Fibroblast of gingiva (primary cell): Measurements from ENCODE around the gene SPRED2.

ENCODE experiments used
- DNase-seq: peaks from one replicate; pipeline ENCODE4 v3.0.0-alpha.2; 2011; ENCODE audit warnings: low read depth

SPRED2 gene

GRCh38 chr2:65432227-65433190, at the start of gene SPRED2:
TSS of gene SPRED2 (minus strand) at chr2:65432599. CDS start at chr2:65431987, 612 bp downstream.
- peak; percentile 98 for DNase-seq

- DNase-seq, result no peak
These were observed 49.6 kb upstream of the SPRED2 start for GRCh38 chr2:65481961-65482360.

- no peak for DNase-seq
These were observed 47.1 kb upstream of the SPRED2 start for GRCh38 chr2:65479524-65479923.

- no peak for DNase-seq
These were observed 46.2 kb upstream of the SPRED2 start for GRCh38 chr2:65478498-65479135.

GRCh38 chr2:65477590-65477989, 45.2 kb upstream of the SPRED2 start:
- DNase-seq, result no peak

- no peak for DNase-seq
These were observed 44.4 kb upstream of the SPRED2 start for GRCh38 chr2:65476778-65477177.

- DNase-seq, result no peak
These were observed 42.6 kb upstream of the SPRED2 start for GRCh38 chr2:65475000-65475399.

GRCh38 chr2:65473045-65473444, 40.6 kb upstream of the SPRED2 start:
- no peak for DNase-seq

GRCh38 chr2:65471409-65471808, 39.0 kb upstream of the SPRED2 start:
- DNase-seq, result no peak

GRCh38 chr2:65466551-65466950, 34.2 kb upstream of the SPRED2 start:
- no peak for DNase-seq

- DNase-seq, result no peak
These were observed 33.5 kb upstream of the SPRED2 start for GRCh38 chr2:65465857-65466256.

GRCh38 chr2:65465124-65465523, 32.7 kb upstream of the SPRED2 start:
- DNase-seq, result no peak

GRCh38 chr2:65464604-65465003, 32.2 kb upstream of the SPRED2 start:
- peak; percentile 59 for DNase-seq

GRCh38 chr2:65458999-65459398, 26.6 kb upstream of the SPRED2 start:
- DNase-seq, result no peak

GRCh38 chr2:65456886-65457285, 24.5 kb upstream of the SPRED2 start:
- DNase-seq, result no peak

- DNase-seq, result peak; percentile 9
These were observed 23.7 kb upstream of the SPRED2 start for GRCh38 chr2:65456064-65456463.

- DNase-seq, result no peak
These were observed 21.5 kb upstream of the SPRED2 start for GRCh38 chr2:65453916-65454315.

- DNase-seq, result no peak
These were observed 19.9 kb upstream of the SPRED2 start for GRCh38 chr2:65452150-65452895.

GRCh38 chr2:65450810-65451209, 18.4 kb upstream of the SPRED2 start:
- DNase-seq, result no peak

GRCh38 chr2:65450393-65450792, 18.0 kb upstream of the SPRED2 start:
- DNase-seq, result no peak

GRCh38 chr2:65443509-65444186, 11.2 kb upstream of the SPRED2 start:
- no peak for DNase-seq

GRCh38 chr2:65442420-65443020, 10.1 kb upstream of the SPRED2 start:
- DNase-seq, result no peak
